T-helper 1 cell treated with Interleukin-12 subunit alpha and Interleukin-12 subunit beta and Interleukin-4 antibody, amounts not matched to agents 30 ng/mL and 1 ng/mL, for 36 hours (primary cell): ENCODE data around the gene RSPO4. TPM values are rescaled to one million over a fixed set of nuclear protein-coding genes. Genes with fewer than 3 reads are reported as not detected.
"Not testable (repeated sequence)": the region's sequence is repeated elsewhere in the genome, so short reads cannot be mapped to it uniquely, and the experiment has no call there.

Experiments used
- intact Hi-C: fragments of 100-400 bp; cut with micrococcal nuclease; formaldehyde crosslinking; loops from one replicate; pipeline ENCODE4 v1.15.1; 2024
- total RNA-seq: library from RNA; stranded (reverse); gene quantifications from 2 replicates; pipeline ENCODE4 v1.2.3, GENCODE V29; 2022

RSPO4 gene
- total RNA-seq, 1 donor from 2014 or later, result not detected

DNA sequence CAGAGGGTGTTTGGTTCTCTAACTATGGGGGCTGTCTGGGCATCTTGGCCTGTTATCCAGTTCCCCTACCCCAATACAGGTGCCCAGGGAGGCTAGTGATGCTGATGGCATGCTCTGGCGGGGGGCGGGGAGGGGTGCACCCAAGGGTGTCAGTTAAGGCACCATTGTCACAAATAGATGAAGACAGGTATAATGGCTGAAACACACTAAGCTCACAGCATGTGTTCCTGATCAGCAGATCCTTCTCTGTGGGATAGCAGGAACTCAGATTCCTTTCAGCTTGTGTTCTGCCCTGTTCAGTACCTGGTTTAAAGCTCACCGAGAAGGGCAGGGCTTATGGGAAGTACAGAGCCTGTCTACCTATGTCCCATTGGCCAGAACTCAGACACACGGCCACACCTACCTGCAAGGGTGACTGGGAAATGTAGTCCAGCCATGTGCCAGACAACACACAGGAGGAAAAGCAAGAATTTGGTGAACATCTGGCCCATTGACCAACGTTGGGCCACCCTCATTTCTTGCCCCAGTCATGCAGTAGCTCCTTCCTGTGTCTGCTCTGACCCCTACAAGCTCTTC is 3.4 kb upstream of the RSPO4 start:
- intact Hi-C loops, result no loop called here

DNA sequence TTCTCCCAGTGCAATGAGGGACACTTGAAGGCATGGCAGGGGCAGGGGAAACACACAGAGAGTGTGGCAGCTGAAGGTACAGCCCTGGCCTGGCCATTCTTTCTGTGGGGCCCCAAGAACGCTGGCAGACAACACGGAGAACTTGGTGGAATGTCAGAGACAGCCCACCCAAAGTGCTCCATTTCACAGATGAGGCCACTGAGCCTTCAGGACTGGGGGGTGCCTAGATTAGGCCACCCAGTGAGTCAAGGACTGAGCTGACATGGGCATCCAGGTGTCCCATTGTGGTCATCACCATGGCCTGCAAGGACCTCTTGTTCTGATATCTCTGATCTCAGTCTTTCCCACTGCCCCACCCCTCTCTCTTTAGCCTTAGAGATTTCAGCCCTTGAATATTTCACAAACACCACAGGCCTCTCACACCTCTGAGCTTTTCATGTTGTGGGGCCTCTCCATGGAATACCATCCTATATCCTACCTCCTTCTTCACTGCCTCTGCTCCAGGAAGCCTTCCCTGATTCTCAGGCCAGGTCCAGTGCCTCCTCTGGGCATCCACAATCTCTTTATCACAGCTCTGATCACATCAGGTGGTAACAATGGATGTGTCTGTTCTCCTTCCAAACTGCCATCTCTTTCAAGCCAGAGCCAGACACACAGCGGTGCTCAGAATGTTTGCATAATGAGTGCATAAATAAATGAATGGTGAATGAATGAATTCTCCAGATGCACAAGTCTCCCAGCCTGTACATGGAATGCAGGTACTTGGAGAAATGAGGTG is 2.0 kb upstream of the RSPO4 start:
- intact Hi-C loops, result no loop called here

DNA sequence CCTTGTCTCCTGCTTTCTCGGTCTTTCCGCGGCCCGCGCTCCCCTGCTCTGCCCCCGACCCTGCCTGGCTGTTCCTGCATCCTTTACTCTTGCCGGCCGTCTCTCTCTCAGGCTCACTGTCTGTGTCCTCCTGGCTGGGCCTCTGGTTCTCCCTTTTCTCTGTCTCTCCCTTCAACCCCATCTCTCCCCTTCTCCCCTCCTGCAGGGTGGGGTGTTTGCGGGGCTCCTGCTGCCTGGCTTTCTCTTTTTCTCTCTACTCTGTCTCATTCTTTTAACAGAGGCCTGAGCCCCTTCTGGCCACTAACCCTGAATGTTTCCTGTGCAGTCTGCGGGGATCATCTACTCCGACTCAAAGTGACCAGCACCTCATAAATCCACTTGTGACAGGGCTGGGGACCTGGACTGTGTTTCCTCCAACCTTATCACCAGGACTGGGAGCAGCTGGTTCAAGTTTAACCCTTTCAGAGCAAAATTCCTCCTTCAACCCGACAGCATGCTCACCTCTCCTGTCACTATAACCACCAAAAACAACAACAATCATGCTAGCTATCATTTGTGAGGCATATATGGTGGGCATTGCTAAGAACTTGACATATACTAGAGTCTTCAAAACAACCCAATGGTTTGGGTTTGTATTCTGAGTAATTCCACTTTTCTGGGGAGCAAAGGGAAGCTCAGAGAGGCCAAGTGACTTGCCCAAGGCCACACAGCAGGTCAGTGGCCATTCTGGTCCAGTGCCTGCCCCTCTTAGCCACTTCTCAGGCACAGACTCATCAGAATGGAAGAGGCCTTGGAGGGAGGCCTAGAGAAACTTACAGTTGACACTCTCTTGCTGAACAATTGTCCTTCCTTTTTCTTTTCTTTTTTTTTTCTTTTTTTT is 811 bp upstream of the RSPO4 start:
- intact Hi-C loops, result no loop called here

DNA sequence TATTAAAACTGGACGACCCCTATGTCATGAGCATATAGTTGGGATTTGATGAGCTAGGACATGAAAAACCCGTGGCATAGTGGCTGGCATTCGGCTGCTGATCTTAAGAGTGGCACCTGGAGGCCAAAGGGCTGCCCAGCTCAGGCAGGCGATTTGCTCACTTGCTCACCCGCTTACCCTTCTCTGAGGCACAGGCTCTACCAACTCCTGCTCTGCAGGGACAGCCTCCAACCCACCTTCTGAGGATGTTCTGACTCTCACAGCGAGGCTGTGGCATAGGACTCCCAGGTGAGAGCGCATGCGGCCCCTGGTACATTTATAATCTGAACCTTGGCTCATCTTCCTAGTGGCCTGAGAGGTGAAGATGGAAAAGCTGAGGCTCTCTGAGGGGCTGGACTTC is 995 bp downstream of the RSPO4 start:
- intact Hi-C loops, result no loop called here

DNA sequence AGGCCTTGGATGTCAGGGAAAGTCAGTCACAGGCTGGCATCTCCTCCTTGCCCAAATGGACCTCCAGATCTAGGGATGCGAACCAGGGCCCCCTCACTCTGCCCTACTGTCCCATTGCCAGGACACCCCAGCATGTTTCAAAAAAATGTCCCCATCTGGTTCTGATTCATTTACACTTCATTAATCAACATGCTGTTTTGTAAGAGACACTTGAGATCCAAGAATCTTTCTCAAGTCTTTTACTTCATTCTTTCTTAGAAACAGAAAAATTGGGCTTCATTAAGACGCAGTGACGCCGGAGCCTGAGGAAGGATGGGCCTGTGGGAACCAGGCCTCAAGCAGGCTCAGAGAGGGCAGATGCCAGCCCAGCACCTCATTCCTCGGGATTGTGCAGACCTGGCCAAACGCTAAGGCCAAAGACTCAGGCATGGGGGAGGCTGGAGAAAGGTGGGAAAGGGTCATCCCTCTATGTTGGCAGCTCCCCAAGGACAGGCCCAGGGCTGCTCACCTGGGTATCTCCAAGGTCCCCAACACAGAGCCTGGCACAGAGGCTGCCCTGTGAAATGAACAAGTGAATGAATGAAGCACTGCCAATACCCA is 3.8 kb downstream of the RSPO4 start:
- intact Hi-C loops, result no loop called here

DNA sequence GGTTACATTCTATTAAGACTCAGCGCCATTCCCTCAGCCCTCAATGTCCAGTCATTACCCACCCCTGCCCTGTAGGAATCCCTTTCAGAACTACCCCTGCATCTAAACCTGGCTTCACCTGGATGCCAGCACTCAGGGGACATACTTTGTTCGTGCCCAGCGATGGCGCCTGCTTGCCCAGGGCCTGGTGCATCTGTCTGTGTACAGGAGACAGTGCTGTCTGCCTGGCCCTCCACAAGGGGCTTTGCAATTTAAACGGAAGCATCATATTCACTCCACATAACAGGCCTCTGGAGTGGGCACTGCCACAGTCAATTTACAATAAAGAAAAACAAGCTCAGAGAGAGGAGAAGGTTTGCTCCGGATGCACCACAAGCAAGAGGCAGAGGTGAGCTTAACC is 4.6 kb downstream of the RSPO4 start:
- intact Hi-C loops, result no loop called here

DNA sequence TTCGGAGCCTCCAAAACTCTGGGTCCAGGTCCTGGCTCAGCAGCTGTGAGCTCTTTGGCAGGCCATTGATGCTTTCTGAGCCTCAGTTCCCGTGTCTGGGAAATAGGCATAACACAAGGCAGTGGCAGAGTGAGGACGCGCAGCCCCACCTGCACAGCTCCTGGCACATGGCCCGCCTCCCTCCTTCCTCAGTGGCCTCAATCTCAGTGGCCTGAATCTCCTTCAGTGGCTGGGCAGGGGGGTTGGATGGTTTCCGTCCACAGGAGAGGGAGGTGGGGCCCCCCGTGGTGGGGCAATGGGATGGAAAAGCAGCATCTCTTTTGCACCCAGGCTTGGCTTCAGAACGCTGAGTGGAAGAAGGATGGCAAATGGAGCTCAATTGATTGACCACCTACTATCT is 5.1 kb downstream of the RSPO4 start:
- intact Hi-C loops, result no loop called here

DNA sequence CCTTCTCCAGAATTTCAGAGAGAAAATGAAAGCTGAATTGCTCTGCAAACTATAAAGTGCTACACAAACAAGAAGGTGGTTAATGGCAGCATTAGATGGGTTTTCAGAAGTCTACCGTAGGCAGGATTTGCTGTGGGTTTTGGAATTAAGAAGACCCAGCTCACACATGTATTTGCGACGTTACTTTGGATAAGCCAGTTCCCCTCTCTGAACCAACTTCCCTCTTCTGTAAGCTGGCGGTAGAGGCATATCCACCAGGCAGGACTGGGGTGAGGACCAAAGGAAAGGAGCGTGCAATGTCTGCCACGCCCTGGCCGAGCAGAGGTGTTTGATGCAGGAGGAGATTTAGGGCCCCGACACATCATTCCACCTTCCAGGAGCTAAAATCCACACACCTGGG is 6.9 kb downstream of the RSPO4 start:
- intact Hi-C loops, result no loop called here

DNA sequence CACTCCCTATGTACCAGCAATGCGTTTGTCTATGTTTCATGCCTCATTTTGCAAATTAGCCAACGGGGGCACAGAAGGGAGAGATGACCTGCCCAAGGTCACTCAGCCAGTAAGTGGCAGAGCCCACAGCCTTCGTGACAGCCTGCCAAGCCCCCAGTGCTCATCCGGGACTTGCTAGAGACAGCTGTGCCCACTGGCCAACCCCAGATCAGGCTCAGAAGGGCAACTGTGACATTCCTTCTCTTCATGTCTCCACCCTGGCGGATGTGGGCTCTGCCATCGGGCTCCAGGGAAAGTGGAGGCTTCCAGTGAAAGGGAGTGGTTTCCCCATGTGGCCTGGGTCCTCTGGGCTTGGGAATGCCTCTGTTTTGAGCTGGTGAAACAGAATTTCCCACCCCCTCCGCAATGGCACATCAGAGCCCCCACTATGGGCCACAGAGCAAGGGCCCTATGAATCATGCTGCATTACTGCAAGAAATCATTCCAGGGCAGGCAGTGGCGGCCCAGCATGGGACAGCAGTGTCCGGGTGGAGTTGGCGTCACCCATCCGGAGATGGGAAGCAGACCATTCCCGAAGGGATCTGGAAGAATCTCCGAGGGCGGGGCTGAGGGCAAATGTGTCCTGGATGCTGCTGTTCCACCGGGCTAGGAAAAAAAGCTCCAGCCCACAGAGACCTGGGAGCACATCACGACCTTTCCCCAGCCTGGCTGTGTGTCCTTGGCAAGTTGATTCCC is 9.1 kb downstream of the RSPO4 start:
- intact Hi-C loops, result no loop called here

DNA sequence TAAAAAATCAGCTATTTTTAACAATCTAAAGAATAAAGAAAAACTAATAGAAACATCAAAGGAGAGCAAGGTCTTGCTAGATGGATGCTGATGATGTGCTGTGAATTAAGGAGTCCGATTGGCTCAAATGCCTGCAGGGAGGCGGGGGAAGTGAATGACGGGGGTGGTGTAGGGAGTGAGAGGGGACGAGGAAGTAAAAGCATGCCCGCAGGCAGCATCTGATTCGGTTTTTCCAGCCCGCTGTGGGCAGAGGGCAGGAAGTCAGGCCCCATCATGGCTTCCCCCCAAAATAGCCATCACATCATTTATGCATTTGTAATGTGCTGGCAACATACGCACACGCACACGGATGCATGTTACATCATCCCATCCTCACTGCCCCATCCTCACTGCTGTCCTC is 10.3 kb downstream of the RSPO4 start:
- intact Hi-C loops, result no loop called here

DNA sequence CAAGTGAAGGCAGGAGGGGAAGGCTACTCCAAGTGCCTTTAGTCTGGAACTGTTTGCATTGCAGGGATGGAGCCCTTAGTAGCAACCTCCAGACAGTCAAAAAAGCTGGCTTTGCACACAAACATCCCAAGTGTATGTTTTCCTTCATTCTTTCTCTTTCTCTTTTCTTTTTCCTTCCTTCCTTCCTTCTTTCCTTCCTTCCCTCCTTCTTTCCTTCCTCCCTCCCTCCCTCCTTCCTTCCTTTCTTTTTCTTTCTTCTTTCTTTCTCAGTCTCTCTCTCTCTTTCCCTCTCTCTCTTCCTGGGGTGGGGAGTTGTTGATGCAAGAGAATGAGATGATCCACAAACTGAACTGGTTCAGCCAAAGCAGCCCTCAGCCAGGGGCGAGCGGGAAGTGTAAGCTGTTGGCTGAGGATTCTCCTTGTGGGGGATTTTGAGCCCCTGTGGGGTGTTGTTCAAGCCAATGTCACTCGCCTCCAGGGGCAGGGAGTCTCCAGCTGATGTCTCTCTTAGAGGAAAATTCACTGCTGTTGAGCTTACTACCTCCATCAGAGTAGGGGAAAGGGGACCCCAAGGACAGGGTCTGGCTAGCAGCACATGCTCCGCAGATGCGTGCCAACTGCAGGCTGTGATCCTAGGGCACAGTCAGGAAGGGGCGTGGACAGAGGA is 11.7 kb downstream of the RSPO4 start:
- intact Hi-C loops, result no loop called here

DNA sequence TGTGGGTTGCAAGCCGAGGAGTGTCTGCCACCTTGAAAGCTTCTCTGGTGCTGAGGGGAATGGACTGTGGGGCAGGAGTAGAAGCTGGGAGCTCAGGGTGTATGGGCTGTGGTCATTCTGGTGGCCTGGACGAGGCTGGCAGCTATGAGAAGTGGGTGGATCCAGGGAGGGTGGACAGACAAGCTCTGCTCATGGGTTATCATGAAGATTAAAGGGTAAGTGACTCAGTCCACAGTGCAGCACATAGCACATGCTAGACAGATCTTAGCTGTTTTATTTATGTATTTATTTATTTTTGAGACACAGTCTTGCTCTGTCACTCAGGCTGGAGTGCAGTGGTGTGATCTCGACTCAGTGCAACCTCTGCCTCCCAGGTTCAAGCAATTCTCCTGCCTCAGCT is 13.8 kb downstream of the RSPO4 start:
- intact Hi-C loops, result no loop called here

DNA sequence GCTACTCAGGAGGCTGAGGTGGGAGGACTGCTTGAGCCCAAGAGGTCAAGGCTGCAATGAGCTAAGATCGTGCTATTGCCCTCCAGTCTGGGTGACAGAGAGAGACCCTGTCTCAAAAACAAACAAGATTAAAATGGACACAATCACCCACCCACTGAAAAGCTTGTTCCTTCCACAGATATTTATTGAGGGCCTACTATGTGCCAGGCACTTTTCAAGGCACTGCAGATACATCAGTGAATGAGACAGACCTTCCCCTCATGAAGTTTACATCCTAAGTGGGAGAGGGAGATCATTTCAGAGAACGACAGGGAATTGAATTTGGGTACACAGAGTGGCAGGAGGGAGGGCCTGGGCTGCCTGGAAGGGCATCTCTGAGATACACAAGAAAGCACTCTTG is 14.4 kb downstream of the RSPO4 start:
- intact Hi-C loops, result no loop called here

DNA sequence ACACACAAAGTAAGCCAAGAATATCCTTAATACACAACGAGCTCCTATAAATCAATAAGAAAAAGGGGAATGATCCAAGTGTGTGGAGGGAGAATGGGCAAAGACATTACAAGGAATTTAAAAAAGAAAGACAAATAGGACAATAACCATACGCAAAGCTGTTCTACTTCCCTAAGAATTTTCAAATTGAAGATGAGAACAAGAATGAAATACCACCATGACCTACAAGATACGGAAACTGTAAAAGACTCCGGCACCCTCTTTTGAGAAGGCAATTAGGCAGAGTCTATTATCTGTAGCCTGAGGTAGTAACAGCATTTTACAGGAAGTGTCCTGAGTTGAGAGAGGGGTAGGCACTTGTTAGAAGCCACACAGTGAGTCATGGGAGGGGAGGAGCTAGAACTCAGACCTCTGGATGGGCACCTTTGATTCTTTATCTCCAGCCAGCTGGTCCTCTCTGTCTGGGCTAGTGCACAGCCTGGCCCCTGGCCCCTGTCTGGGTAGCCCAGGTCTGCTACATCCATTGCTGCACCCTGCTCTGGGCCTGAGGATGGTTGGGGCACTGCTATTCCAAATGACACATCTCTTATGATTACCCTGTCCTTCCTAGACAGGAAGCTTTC is 15.3 kb downstream of the RSPO4 start:
- intact Hi-C loops, result no loop called here

DNA sequence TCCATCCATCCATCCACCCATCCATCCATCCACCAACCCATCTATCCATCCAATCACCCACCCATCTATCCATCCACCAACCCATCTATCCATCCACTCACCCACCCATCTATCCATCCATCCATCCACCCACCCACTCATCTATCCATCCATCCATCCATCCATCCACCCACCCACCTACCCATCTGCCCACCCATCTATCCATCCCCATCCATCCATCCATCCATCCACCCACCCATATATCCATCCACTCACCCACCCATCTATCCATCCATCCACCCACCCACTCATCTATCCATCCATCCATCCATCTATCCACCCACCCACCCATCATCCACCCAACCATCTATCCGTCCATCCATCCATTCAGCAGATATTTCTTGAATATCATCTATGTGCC is 17.1 kb downstream of the RSPO4 start:
- intact Hi-C loops, result not testable (repeated sequence)

DNA sequence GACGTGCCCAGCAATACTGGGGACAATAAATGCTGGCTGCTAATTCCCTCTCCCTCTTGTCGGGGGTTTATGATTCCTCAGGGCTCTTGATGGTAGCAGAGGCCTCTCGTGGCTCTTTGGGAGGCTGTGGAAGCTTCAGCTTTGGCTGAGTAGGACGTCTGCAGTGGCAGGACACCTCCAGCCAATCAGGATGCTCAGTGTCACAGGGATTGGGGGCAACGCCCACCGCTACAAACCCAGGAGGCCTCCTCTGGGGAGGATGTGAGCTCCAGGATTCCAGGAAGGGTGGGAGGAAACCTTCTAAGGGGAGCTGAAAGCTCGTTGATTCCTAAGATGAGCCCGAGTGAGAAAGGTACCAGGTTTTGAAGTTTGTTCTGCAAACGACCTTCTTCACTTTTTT is 19.4 kb downstream of the RSPO4 start:
- intact Hi-C loops, result no loop called here

DNA sequence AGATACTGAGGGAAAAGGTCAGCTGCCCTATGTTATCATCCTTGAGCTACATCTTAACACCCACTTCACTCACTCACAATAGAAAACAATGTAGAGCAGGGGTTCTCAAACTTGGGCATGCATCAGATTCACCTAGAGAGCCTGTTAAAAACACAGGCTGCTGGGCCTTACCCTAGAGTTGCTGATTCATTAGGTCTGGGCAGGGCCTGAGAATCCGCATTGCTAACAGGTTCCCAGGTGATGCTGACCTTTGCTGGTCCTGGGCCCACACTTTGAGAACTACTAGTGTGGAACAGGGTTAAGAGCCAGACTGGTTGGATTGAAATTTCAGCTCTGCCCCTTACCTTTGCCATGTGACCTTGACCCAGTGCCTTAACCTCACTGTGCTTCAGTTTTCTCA is 25.1 kb downstream of the RSPO4 start:
- intact Hi-C loops, result loop anchor here (10.0 kb wide), 1 partner anchor 208 kb away; the partner anchor contains the start of gene TMEM74B

DNA sequence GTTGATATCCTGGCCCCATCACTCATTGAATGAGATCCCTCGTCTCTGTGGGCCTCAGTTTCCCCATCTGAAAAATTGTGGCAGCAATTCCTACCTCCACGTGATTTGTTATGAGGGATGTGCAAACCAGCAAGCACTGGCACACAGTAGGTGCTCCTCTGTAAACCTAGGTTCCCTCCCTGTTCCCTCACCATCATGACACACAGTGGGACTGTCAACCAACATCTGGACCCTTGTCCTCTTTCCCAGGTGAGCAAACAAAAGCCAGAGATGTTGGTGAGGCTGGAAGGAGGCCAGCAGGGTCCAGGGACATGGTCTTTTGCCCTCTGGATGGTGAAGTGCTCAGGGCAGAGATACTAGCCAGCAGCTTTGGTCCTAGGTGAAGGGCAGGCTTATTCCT is 26.1 kb downstream of the RSPO4 start:
- intact Hi-C loops, result loop anchor here (10.0 kb wide), 1 partner anchor 209 kb away; the partner anchor contains the start of gene TMEM74B

DNA sequence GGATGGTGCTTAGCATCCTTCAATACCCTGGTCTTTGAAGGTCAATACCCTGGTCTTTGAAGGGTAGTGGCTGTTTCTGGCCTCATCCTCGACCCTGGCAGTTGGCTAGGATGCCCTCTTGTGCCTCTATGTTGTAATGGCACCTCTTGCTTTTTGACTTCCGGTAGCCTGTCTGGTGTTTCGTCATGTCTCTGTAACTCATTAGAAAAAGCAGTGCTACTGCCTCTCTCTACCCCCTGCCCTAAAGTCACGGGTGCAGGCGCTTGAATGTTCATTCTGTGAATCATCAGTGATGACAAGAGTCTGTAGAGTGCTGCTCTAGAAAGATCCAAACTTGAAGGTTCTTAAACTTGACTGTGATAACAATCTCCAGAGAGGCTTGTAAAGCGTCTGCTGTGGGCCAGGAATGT is 28.3 kb downstream of the RSPO4 start:
- intact Hi-C loops, result loop anchor here (1.0 to 10.0 kb wide), 4 partner anchors 144 to 240 kb away; partner anchors contain the start of genes PSMF1 and TMEM74B

DNA sequence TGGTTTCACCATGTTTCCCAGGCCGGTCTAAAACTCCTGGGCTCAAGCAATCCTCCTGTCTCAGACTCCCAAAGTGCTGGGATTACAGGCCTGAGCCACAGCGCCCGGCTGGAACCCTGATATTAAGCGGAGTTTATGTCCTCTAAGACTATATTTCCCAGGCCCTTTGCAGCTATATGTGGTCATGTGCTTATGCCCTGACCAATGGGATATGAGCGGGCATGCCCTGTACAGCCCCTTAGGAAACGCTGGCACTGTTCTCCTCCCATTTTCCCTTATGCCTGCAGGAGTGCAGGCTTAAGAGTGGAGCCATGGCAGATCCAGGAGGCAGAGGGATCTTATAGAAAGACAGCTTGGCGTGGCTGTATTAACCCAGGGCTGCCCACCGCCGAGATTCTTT is 29.9 kb downstream of the RSPO4 start:
- intact Hi-C loops, result loop anchor here (5.0 to 10.0 kb wide), 2 partner anchors 145 to 213 kb away; partner anchors contain the start of genes PSMF1 and TMEM74B
